Mucosa of descending colon (tissue), 3 donors: Measurements from ENCODE around the gene PBRM1. TPM values are rescaled to one million over a fixed set of nuclear protein-coding genes. Genes with fewer than 3 reads are reported as not detected.

Experiments
- ATAC-seq: fragments of 200-7000 bp; cut with Tn5 transposase; one replicate; pipeline ENCODE4 v1.9.1; 2020; ENCODE audit warnings: mild to moderate bottlenecking, moderate library complexity
- DNase-seq, 3 donors: peaks; one replicate each; pipeline ENCODE4 v3.0.0-alpha.2; 2020
- H3K36me3 ChIP-seq: fragments of 200-600 bp; one replicate; pipeline ENCODE4 v1.8.0; 2021; ENCODE audit warnings: low read depth, mild to moderate bottlenecking
- H3K4me1 ChIP-seq: fragments of 200-600 bp; one replicate; pipeline ENCODE4 v1.8.0; 2021; ENCODE audit warnings: low read depth, mild to moderate bottlenecking
- H3K4me3 ChIP-seq: fragments of 200-600 bp; one replicate; pipeline ENCODE4 v1.8.0; 2021; ENCODE audit warnings: mild to moderate bottlenecking
- H3K9me3 ChIP-seq: fragments of 200-600 bp; one replicate; pipeline ENCODE4 v1.8.0; 2021; ENCODE audit warnings: mild to moderate bottlenecking
- intact Hi-C, 2 donors: fragments of 100-400 bp; cut with DNase I in 1 of 2; cut with micrococcal nuclease in 1 of 2; formaldehyde crosslinking; loops; one replicate each; pipeline versions ENCODE4 v1.11.0 to v1.11.1; 2022; cut with DNase I, micrococcal nuclease
- total RNA-seq, 3 donors: library from RNA; stranded (reverse); fragmentation: NEBNext Ultra II Directional in 2 of 3; extraction: Animal tissue kit (Norgen Biotek cat#: 25700) in 2 of 3; gene quantifications; one replicate each; pipeline versions ENCODE4 v1.2.1 to v1.2.4, GENCODE V29; 2021 to 2023
- TF ChIP-seq, protein P1 (sequence below): fragments of 200-600 bp; IDR thresholded peaks from one replicate; pipeline ENCODE4 v1.8.0; 2022; ENCODE audit warnings: antibody characterized with exemption, mild to moderate bottlenecking
- donor health status: DM: no; HTN: no; CAD: no; lungs with moderate emphysema.
- donor health status: DM: no; HTN: no; CAD: no.
- donor health status: DM: no; HTN: yes; CAD: no.

Gene PBRM1
- total RNA-seq, 3 donors from 2014 or later = 48.5 to 86.1 (median 56.8) TPM

DNA sequence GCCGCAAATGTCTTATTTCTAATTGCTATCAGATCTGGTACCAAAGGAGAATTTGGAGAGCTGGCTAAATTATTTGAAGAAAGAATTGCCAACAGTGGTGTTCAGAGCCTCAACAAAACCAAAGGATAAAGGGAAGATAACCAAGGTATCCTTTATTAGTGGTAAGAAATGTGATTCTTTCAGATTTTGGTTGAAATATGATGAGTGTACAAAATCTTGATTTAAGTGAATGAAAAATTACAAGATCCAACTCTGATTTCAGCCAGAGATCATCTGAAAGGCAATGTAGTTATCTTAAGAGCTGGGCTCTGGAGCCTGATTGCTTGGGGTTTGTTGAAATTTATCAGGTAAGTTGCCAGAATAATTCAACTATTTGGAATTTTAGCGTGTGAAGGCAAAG lies 4.8 kb upstream of the PBRM1 start:
- no peak for ATAC-seq
- Histone ChIP-seq H3K4me1 (peaks cover 12% of the 10 kb centered on the region), H3K4me3 (no peak overlapping the region), H3K9me3 (no peaks in the 10 kb centered on the region), H3K36me3 (peaks cover 4% of the 10 kb centered on the region)
- intact Hi-C loops = no loop called here
- TF ChIP-seq, protein P1, sequence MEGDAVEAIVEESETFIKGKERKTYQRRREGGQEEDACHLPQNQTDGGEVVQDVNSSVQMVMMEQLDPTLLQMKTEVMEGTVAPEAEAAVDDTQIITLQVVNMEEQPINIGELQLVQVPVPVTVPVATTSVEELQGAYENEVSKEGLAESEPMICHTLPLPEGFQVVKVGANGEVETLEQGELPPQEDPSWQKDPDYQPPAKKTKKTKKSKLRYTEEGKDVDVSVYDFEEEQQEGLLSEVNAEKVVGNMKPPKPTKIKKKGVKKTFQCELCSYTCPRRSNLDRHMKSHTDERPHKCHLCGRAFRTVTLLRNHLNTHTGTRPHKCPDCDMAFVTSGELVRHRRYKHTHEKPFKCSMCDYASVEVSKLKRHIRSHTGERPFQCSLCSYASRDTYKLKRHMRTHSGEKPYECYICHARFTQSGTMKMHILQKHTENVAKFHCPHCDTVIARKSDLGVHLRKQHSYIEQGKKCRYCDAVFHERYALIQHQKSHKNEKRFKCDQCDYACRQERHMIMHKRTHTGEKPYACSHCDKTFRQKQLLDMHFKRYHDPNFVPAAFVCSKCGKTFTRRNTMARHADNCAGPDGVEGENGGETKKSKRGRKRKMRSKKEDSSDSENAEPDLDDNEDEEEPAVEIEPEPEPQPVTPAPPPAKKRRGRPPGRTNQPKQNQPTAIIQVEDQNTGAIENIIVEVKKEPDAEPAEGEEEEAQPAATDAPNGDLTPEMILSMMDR = no peak
- no peak for DNase-seq

DNA sequence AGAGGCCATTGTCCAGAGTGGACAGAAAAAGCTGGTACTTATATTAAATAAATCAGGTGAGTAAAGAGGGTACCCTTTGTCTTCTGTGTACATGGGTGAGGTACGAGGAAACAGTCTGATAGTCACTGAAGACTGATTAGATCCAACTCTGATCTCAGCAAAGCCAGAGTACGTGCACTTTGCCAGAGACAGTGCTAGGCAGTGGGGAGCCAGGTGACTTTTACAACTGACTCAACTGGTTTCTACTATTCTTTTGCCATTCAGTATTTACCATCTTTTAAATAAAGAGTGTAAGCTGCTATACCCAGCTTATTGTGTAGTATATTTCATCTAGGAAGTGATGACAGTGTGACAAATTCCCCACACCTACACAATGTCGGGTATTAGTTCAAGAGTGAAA lies 3.4 kb upstream of the PBRM1 start:
- Histone ChIP-seq H3K36me3 (no peaks in the 10 kb centered on the region), H3K9me3 (no peaks in the 10 kb centered on the region), H3K4me3 (no peak overlapping the region), H3K4me1 (peaks cover 21% of the 10 kb centered on the region)
- ATAC-seq (no peak), DNase-seq (no peak)
- TF ChIP-seq, protein P1 = no peak
- intact Hi-C loops = no loop called here

DNA sequence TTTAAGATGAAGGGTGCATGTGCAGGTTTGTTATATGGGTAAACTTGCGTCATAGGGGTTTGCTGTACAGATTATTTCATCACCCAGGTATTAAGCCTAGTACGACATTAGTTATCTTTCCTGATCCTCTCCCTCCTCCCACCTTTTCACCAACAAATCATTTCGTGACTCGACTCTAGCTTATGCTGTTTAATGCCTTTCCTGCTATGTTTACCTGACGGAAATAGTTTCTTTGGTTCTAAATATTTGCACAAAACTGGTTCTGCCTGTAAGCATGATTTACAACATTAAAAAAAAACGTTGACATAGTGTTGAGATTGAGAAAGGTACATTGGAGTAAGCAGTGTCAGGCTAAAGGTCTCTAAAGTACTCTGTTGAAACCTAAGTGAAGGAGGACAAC lies 2.6 kb upstream of the PBRM1 start:
- no peak for DNase-seq
- no peak for ATAC-seq
- no peaks in the 10 kb centered on the region for H3K9me3 ChIP-seq
- peaks cover 27% of the 10 kb centered on the region for H3K4me1 ChIP-seq
- TF ChIP-seq, protein P1 = no peak
- intact Hi-C loops = no loop called here
- H3K36me3 ChIP-seq = no peaks in the 10 kb centered on the region
- H3K4me3 ChIP-seq = no peak overlapping the region

DNA sequence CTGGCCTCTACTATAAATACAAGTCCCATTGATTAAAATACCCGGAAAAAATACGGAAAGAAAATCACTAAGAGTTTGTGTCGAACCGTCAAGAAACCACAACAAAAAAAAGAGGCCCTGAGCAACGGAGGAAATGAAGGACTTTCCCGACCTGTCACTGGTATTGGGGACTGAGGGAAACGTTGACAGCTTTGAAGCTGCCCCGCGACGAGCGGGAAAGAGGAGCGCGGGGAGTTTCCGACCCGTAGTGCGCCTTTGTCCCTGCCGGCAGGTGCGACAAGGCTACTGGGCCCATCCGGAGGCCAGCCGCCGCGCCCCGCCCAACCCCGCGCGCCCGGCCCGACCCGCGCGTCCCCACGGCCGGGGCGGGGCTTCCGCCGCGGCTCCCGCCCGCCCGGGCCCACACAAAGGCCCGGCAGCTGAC lies 416 bp downstream of the PBRM1 start:
- DNase-seq = peak; percentile 82 to 92 (median 91)
- Histone ChIP-seq H3K4me3 (peak overlapping the region; percentile 44), H3K36me3 (no peaks in the 10 kb centered on the region), H3K9me3 (no peaks in the 10 kb centered on the region), H3K4me1 (peaks cover 27% of the 10 kb centered on the region)
- ATAC-seq = peak; percentile 92
- intact Hi-C loops = no loop called here
- TF ChIP-seq, protein P1 = no peak

DNA sequence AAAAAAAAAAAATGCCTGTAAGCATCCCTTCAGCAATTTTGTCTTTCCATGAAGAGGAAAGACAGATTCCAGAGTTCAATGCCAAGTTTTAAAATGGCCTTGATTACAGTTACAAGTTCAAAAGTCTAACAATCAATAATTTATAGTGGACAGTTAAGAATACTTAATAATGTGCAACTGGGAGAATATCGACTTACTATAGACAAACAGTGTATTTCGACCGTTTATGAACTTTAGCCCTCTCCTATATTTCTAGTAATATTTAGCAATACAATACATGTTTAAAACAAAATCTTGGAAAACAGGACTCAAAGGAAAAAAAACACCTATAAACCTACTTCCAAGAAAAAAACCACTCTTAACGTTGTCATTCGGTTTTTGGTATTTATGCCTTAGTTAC lies 1.5 kb downstream of the PBRM1 start:
- Histone ChIP-seq H3K4me3 (no peak overlapping the region), H3K9me3 (no peaks in the 10 kb centered on the region), H3K4me1 (peaks cover 27% of the 10 kb centered on the region), H3K36me3 (no peaks in the 10 kb centered on the region)
- DNase-seq (no peak), ATAC-seq (no peak)
- TF ChIP-seq, protein P1 = no peak
- intact Hi-C loops = no loop called here

DNA sequence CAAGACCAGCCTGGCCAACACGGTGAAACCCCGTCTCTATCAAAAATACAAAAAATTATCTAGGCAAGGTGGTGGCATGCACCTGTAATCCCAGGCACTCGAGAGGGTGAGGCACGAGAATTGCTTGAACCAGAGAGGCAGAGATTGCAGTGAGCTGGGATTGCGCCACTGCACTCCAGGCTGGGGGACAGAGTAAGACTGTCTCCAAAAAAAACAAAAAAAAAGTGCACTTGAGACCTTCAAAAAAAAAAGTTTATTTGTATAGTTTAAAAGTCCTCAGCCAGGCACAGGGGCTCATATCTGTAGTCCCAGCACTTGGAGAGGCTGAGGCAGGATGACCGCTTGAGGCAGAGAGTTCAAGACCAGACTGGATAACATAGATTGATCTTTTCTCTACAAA lies 2.1 kb downstream of the PBRM1 start:
- intact Hi-C loops = no loop called here
- H3K9me3 ChIP-seq = no peaks in the 10 kb centered on the region
- H3K4me3 ChIP-seq = no peak overlapping the region
- TF ChIP-seq, protein P1 = no peak
- no peak for DNase-seq
- no peaks in the 10 kb centered on the region for H3K36me3 ChIP-seq
- H3K4me1 ChIP-seq = peaks cover 27% of the 10 kb centered on the region
- no peak for ATAC-seq
